GM12878 (cell line): ENCODE data around the gene PYGB. TPM values are rescaled to one million over a fixed set of nuclear protein-coding genes. Genes with fewer than 3 reads are reported as not detected.

Experiments
- ATAC-seq: fragments of 200-7000 bp; cut with Tn5 transposase; 3 replicates; pipeline ENCODE4 v1.9.1; 2020; ENCODE audit warnings: mild to moderate bottlenecking, moderate library complexity
- BruUV-seq: library from RNA; stranded (reverse); fragments of 400-500 nt; replicated peaks from 2 replicates; lab custom pipeline; 2021; lab: Mats Ljungman, UMichigan
- CTCF ChIA-PET: fragments of 300-600 bp; sonication (Branson Sonifier 250); formaldehyde crosslinking; extraction: SDS; loops from one replicate; lab custom pipeline; 2021; ENCODE audit warnings: inconsistent platforms; lab: Yijun Ruan, JAX
- POLR2A ChIA-PET: fragments of 350-600 bp; formaldehyde crosslinking; extraction: SDS; loops from one replicate; lab custom pipeline; 2021; ENCODE audit warnings: inconsistent platforms; lab: Charles Lee
- RAD21 ChIA-PET: fragments of 300-600 bp; sonication (Branson Sonifier 250); formaldehyde crosslinking; loops from one replicate; lab custom pipeline; 2023; ENCODE audit warnings: antibody characterized with exemption; ENCODE audit not compliant: unreplicated experiment; lab: Charles Lee
- SMC1A ChIA-PET: fragments of 300-600 bp; sonication (Branson Sonifier 250); formaldehyde crosslinking; loops from one replicate; lab custom pipeline; 2023; ENCODE audit not compliant: unreplicated experiment, uncharacterized antibody; lab: Charles Lee
- DNase-seq: peaks from one replicate; pipeline ENCODE4 v3.0.0-alpha.2; 2011; ENCODE audit warnings: low read depth, low spot score
- FAIRE-seq: peaks from 3 replicates; lab custom pipeline; 2011; peaks lifted over from hg19 to GRCh38; lab: Jason Lieb, UNC
- H2AFZ ChIP-seq: 2 replicates; pipeline ENCODE4 v1.6.0; 2011; ENCODE audit warnings: low read depth, low read length, control low read depth; ENCODE audit not compliant: control insufficient read depth
- H3K27ac ChIP-seq: 2 replicates; pipeline ENCODE4 v1.5.1; 2011; ENCODE audit warnings: control low read depth; ENCODE audit not compliant: control insufficient read depth, insufficient read depth
- H3K27me3 ChIP-seq, 2 experiments: replicated peaks in 1 of 2; 2 replicates each; pipeline versions ENCODE4 v1.6.0 to v1.6.1; 2011; ENCODE audit warnings: low read length in 1 of 2; ENCODE audit not compliant: control insufficient read depth in 2 of 2, insufficient read depth in 2 of 2
- H3K36me3 ChIP-seq, 2 experiments: 2 replicates each; pipeline ENCODE4 v1.5.1; 2011; ENCODE audit warnings: low read length in 1 of 2; ENCODE audit not compliant: control insufficient read depth in 2 of 2, insufficient read depth in 2 of 2
- H3K4me1 ChIP-seq: 2 replicates; pipeline ENCODE4 v1.6.1; 2011; ENCODE audit warnings: mild to moderate bottlenecking, low read length, moderate library complexity, mixed read lengths; ENCODE audit not compliant: control insufficient read depth, insufficient read depth
- H3K4me2 ChIP-seq: 2 replicates; pipeline ENCODE4 v1.6.0; 2011; ENCODE audit warnings: control low read depth; ENCODE audit not compliant: control insufficient read depth, insufficient read depth
- H3K4me3 ChIP-seq: fragments of 200-600 bp; sonication (generic); 2 replicates; pipeline ENCODE4 v1.5.1; 2016
- H3K79me2 ChIP-seq: 2 replicates; pipeline ENCODE4 v1.6.0; 2011; ENCODE audit warnings: low read length; ENCODE audit not compliant: control insufficient read depth, insufficient read depth
- H3K9ac ChIP-seq: 2 replicates; pipeline ENCODE4 v1.8.0; 2011; ENCODE audit warnings: low read length, control low read depth, mixed read lengths; ENCODE audit not compliant: control insufficient read depth, insufficient read depth
- H3K9me3 ChIP-seq: replicated peaks from 3 replicates; pipeline ENCODE4 v1.5.1; 2011; ENCODE audit warnings: mild to moderate bottlenecking, low read length; ENCODE audit not compliant: control insufficient read depth, insufficient read depth
- H4K20me1 ChIP-seq: 2 replicates; pipeline ENCODE4 v1.6.0; 2011; ENCODE audit not compliant: control insufficient read depth, insufficient read depth
- ATF7 ChIP-seq: fragments of 450-650 bp; IDR thresholded peaks from 2 replicates; pipeline ENCODE4 v1.6.1; 2016; ENCODE audit warnings: low read depth, mild to moderate bottlenecking
- CBFB ChIP-seq: IDR thresholded peaks from 2 replicates; pipeline ENCODE4 v1.6.1; 2016; ENCODE audit warnings: antibody characterized with exemption, low read depth
- CHD4 ChIP-seq: fragments of 200-600 bp; sonication (generic); IDR thresholded peaks from 2 replicates; pipeline ENCODE4 v1.6.1; 2016; ENCODE audit warnings: mild to moderate bottlenecking
- CUX1 ChIP-seq: IDR thresholded peaks from 2 replicates; pipeline ENCODE4 v1.6.1; 2012; ENCODE audit warnings: improper control_type of control experiment, low read depth, low read length; ENCODE audit not compliant: insufficient replicate concordance
- HDAC6 ChIP-seq: fragments of 200-600 bp; sonication (generic); IDR thresholded peaks from one replicate; pipeline ENCODE4 v1.8.0; 2017; ENCODE audit warnings: antibody characterized with exemption; ENCODE audit not compliant: unreplicated experiment
- SREBF2 ChIP-seq: IDR thresholded peaks from 2 replicates; pipeline ENCODE4 v1.6.1; 2012; ENCODE audit warnings: mild to moderate bottlenecking, low read length
- STAT1 ChIP-seq: fragments of 450-650 bp; conservative IDR thresholded peaks from 2 replicates; pipeline ENCODE4 v1.6.1; 2014; ENCODE audit warnings: antibody characterized with exemption, mild to moderate bottlenecking
- STAT3 ChIP-seq: IDR thresholded peaks from 2 replicates; pipeline ENCODE4 v1.6.1; 2011; ENCODE audit warnings: low read depth, low read length, improper control_type of control experiment
- SUPT20H ChIP-seq: IDR thresholded peaks from 2 replicates; pipeline ENCODE4 v1.6.1; 2011; ENCODE audit warnings: low read depth, mild to moderate bottlenecking, low read length, moderate library complexity, borderline replicate concordance; ENCODE audit not compliant: control insufficient read depth
- TBL1XR1 ChIP-seq: IDR thresholded peaks from 2 replicates; pipeline ENCODE4 v1.6.1; 2012; ENCODE audit warnings: low read depth, low read length, improper control_type of control experiment
- ZBED1 ChIP-seq: IDR thresholded peaks from 2 replicates; pipeline ENCODE4 v1.6.1; 2016; ENCODE audit warnings: borderline replicate concordance
- ZNF24 ChIP-seq: fragments of 450-650 bp; IDR thresholded peaks from 2 replicates; pipeline ENCODE4 v1.6.1; 2017; ENCODE audit warnings: antibody characterized with exemption, mild to moderate bottlenecking
- ZSCAN29 ChIP-seq: fragments of 450-650 bp; IDR thresholded peaks from 2 replicates; pipeline ENCODE4 v1.6.1; 2017; ENCODE audit warnings: mild to moderate bottlenecking, moderate library complexity
- WGBS: methylation state at CpG from one replicate; pipeline ENCODE4 v1.1.6; 2016; ENCODE audit warnings: low lambda C conversion rate; ENCODE audit not compliant: insufficient replicate concordance, insufficient coverage; ENCODE audit errors: missing lambda C conversion rate; 5-methylcytosine and 5-hydroxymethylcytosine counted together
- in situ Hi-C: fragments of 300-500 bp; cut with MboI; formaldehyde crosslinking; loops from 9 replicates; pipeline ENCODE4 v1.14.3; 2018; ENCODE audit warnings: mixed read lengths
- intact Hi-C: fragments of 100-400 bp; cut with micrococcal nuclease; formaldehyde crosslinking; loops from one replicate; pipeline ENCODE4 v1.14.2; 2022; ENCODE audit not compliant: unreplicated experiment
- polyA plus RNA-seq, 11 experiments: library from polyadenylated mRNA; depleted of rRNA in 4 of 11; unstranded in 6 of 11; stranded (reverse) in 5 of 11; fragments of >200 nt; fragmentation: Nextera tagmentation in 4 of 11; fragmentation: Illumina TruSeq in 1 of 11; extraction: Ambion mirVana in 4 of 11; extraction: Trizol in 1 of 11; gene quantifications; 1 replicate in 1 of 11; 2 replicates in 10 of 11; pipeline versions ENCODE4 v1.2.1 to v1.2.3, GENCODE V29; 2011 to 2016; ENCODE audit warnings: inconsistent platforms in 2 of 11, missing spikeins in 2 of 11, low read depth in 1 of 11
- total RNA-seq, 4 experiments: library from RNA; depleted of rRNA in 3 of 4; stranded (reverse); fragments of >200 nt in 3 of 4; fragmentation: Illumina TruSeq in 1 of 4; extraction: Trizol in 1 of 4; gene quantifications; 2 replicates each; pipeline versions ENCODE4 v1.2.1 to v1.2.3, GENCODE V29; 2013 to 2021

PYGB gene
- total and polyA plus RNA-seq, 10 of the 15 experiments (the other 5 are each of a cell fraction or from before 2014, with no cell fraction given): 0.34 to 33.5 (median 21.8) TPM

- TF ChIP-seq TBL1XR1: no peak
- no peak for TF ChIP-seq CUX1
- TF ChIP-seq ZSCAN29: no peak
- TF ChIP-seq STAT3: no peak
- no peak for TF ChIP-seq STAT1
- TF ChIP-seq SREBF2: no peak
- TF ChIP-seq CHD4: no peak
- no peak for TF ChIP-seq HDAC6
- no peak for TF ChIP-seq ZNF24
- no peak for TF ChIP-seq ZBED1
- TF ChIP-seq SUPT20H: no peak
- TF ChIP-seq CBFB: no peak
- no peak for TF ChIP-seq ATF7
- no peak for ATAC-seq
- in situ Hi-C loops: no loop called here
- no peak overlapping the region for H3K4me2 ChIP-seq
- 77% methylated on average over 8 of the region's 8 CpGs for WGBS
- DNase-seq: no peak
- BruUV-seq: no TSS peak
- ChIA-PET SMC1A (interaction anchor here (5.1 kb wide), 1 partner anchor 83 kb away, joined by 23 read pairs; no protein-coding TSS in a partner anchor), POLR2A (no interaction called here), RAD21 (interaction anchor here (0.6 kb wide), 1 partner anchor 68 kb away, joined by 3 read pairs; no protein-coding TSS in a partner anchor), CTCF (interaction anchor here (0.9 to 1.3 kb wide), 2 partner anchors 20 to 83 kb away, joined by 4 to 6 read pairs; no protein-coding TSS in a partner anchor)
- intact Hi-C loops: loop anchor here (10.0 kb wide), 1 partner anchor 309 kb away; the partner anchor contains the start of gene NANP
- no peak for FAIRE-seq
- H3K27ac ChIP-seq: no peak overlapping the region
- peaks cover 13 to 16% of the 10 kb centered on the region in 2 experiments for H3K36me3 ChIP-seq
- H2AFZ ChIP-seq: no peak overlapping the region
- peaks cover 49% of the 10 kb centered on the region for H3K4me1 ChIP-seq
- peaks cover 13% of the 10 kb centered on the region for H3K79me2 ChIP-seq
- no peak overlapping the region for H3K9ac ChIP-seq
- no peaks in the 10 kb centered on the region for H4K20me1 ChIP-seq
- no peak overlapping the region for H3K4me3 ChIP-seq
- no peaks in the 10 kb centered on the region for H3K9me3 ChIP-seq
- H3K27me3 ChIP-seq: no peaks in the 10 kb centered on the region
Observed at GRCh38 chr20:25315418-25316210, 67.7 kb downstream of the PYGB start.
